NCI-H1048 (cell line): Measurements from ENCODE around the gene XPR1.
"Not testable (repeated sequence)": the region's sequence is repeated elsewhere in the genome, so short reads cannot be mapped to it uniquely, and the experiment has no call there.

Experiments
- DNase-seq: peaks from one replicate; lab custom pipeline; 2025; lab: John Stamatoyannopoulos, UW

Gene XPR1

GRCh38 chr1:180722586-180722985 is 90.8 kb downstream of the XPR1 start:
- no peak for DNase-seq

- no peak for DNase-seq
These were observed 92.2 kb downstream of the XPR1 start for GRCh38 chr1:180724055-180724454.

- not testable (repeated sequence) for DNase-seq
These were observed 94.2 kb downstream of the XPR1 start for GRCh38 chr1:180726024-180726423.

GRCh38 chr1:180727751-180728150 is 95.9 kb downstream of the XPR1 start:
- not testable (repeated sequence) for DNase-seq

GRCh38 chr1:180728472-180729106 is 96.8 kb downstream of the XPR1 start:
- DNase-seq = no peak

GRCh38 chr1:180731131-180731530 is 99.3 kb downstream of the XPR1 start:
- DNase-seq = no peak

GRCh38 chr1:180732866-180733265 is 101.0 kb downstream of the XPR1 start:
- DNase-seq = no peak

- DNase-seq = no peak
These were observed 102.5 kb downstream of the XPR1 start for GRCh38 chr1:180734366-180734765.

- DNase-seq = no peak
These were observed 110.8 kb downstream of the XPR1 start for GRCh38 chr1:180742663-180743062.

GRCh38 chr1:180743868-180744267 is 112.0 kb downstream of the XPR1 start:
- DNase-seq = no peak

- DNase-seq = no peak
These were observed 113.3 kb downstream of the XPR1 start for GRCh38 chr1:180745098-180745497.

- DNase-seq = no peak
These were observed 120.1 kb downstream of the XPR1 start for GRCh38 chr1:180751921-180752320.

GRCh38 chr1:180754453-180754852 is 122.6 kb downstream of the XPR1 start:
- DNase-seq = no peak

GRCh38 chr1:180757657-180758056 is 125.8 kb downstream of the XPR1 start:
- DNase-seq = no peak

- DNase-seq = no peak
These were observed 131.0 kb downstream of the XPR1 start for GRCh38 chr1:180762796-180763195.

GRCh38 chr1:180765151-180765550 is 133.3 kb downstream of the XPR1 start:
- DNase-seq = no peak

- no peak for DNase-seq
These were observed 138.1 kb downstream of the XPR1 start for GRCh38 chr1:180769889-180770288.

- DNase-seq = no peak
These were observed 141.5 kb downstream of the XPR1 start for GRCh38 chr1:180773210-180773865.

- DNase-seq = no peak
These were observed 144.0 kb downstream of the XPR1 start for GRCh38 chr1:180775801-180776200.

- no peak for DNase-seq
These were observed 145.4 kb downstream of the XPR1 start for GRCh38 chr1:180777072-180777689.

GRCh38 chr1:180778782-180779398 is 147.1 kb downstream of the XPR1 start:
- DNase-seq = no peak

- no peak for DNase-seq
These were observed 147.8 kb downstream of the XPR1 start for GRCh38 chr1:180779584-180779983.

- DNase-seq = no peak
These were observed 149.9 kb downstream of the XPR1 start for GRCh38 chr1:180781718-180782117.
